Smooth muscle cell (in vitro differentiated cells): Measurements from ENCODE around the gene TM9SF4. TPM values are rescaled to one million over a fixed set of nuclear protein-coding genes. Genes with fewer than 3 reads are reported as not detected.
A peak's percentile ranks its signal among the peaks of the same experiment; 100 is the strongest.

ENCODE experiments used
- DNase-seq: peaks from one replicate; lab custom pipeline; 2025; ENCODE audit not compliant: unreplicated experiment; lab: John Stamatoyannopoulos, UW
- H2AFZ ChIP-seq: fragments of 200-600 bp; sonication (generic); 2 replicates; pipeline ENCODE4 v1.6.0; 2016; ENCODE audit warnings: antibody characterized with exemption, low read depth, mild to moderate bottlenecking
- H3F3A ChIP-seq: fragments of 200-600 bp; sonication (generic); 2 replicates; pipeline ENCODE4 v1.6.0; 2017; ENCODE audit warnings: antibody characterized with exemption, low read depth
- H3K27ac ChIP-seq: fragments of 200-600 bp; sonication (generic); 2 replicates; pipeline ENCODE4 v1.5.1; 2016; ENCODE audit warnings: low read depth, mild to moderate bottlenecking
- H3K27me3 ChIP-seq: fragments of 200-600 bp; sonication (generic); 2 replicates; pipeline ENCODE4 v1.6.1; 2016; ENCODE audit warnings: low read depth, mild to moderate bottlenecking
- H3K36me3 ChIP-seq: fragments of 200-600 bp; sonication (generic); 2 replicates; pipeline ENCODE4 v1.5.1; 2016; ENCODE audit warnings: low read depth
- H3K4me1 ChIP-seq: fragments of 200-600 bp; sonication (generic); 2 replicates; pipeline ENCODE4 v1.5.1; 2016; ENCODE audit warnings: low read depth
- H3K4me2 ChIP-seq: fragments of 200-600 bp; sonication (generic); 2 replicates; pipeline ENCODE4 v1.6.0; 2016; ENCODE audit warnings: mild to moderate bottlenecking
- H3K4me3 ChIP-seq: fragments of 200-600 bp; sonication (generic); 2 replicates; pipeline ENCODE4 v1.5.1; 2016; ENCODE audit warnings: mild to moderate bottlenecking
- H3K79me2 ChIP-seq: fragments of 200-600 bp; sonication (generic); 2 replicates; pipeline ENCODE4 v1.6.0; 2016; ENCODE audit warnings: low read depth, mild to moderate bottlenecking
- H3K9ac ChIP-seq: fragments of 200-600 bp; sonication (generic); 2 replicates; pipeline ENCODE4 v1.6.0; 2016; ENCODE audit warnings: low read depth
- H3K9me3 ChIP-seq: fragments of 200-600 bp; sonication (generic); replicated peaks from 2 replicates; pipeline ENCODE4 v1.5.1; 2016; ENCODE audit warnings: low read depth
- H4K20me1 ChIP-seq: fragments of 200-600 bp; sonication (generic); 2 replicates; pipeline ENCODE4 v1.6.0; 2016; ENCODE audit warnings: low read depth
- WGBS: methylation state at CpG from one replicate; pipeline ENCODE4 v1.1.7; 2016; ENCODE audit warnings: low lambda C conversion rate; 5-methylcytosine and 5-hydroxymethylcytosine counted together
- polyA plus RNA-seq: library from polyadenylated mRNA; unstranded; fragments of >200 nt; fragmentation: Nextera tagmentation; extraction: Ambion mirVana; gene quantifications from 2 replicates; pipeline ENCODE4 v1.2.1, GENCODE V29; 2016
- total RNA-seq: library from RNA; depleted of rRNA; stranded (reverse); fragments of >200 nt; gene quantifications from 2 replicates; pipeline ENCODE4 v1.2.3, GENCODE V29; 2014
- TF ChIP-seq, protein P1 (sequence below): fragments of 200-600 bp; sonication (generic); IDR thresholded peaks from 2 replicates; pipeline ENCODE4 v1.5.1; 2017; ENCODE audit warnings: borderline replicate concordance, mild to moderate bottlenecking, antibody characterized with exemption; ENCODE audit not compliant: insufficient read depth, poor library complexity, severe bottlenecking

TM9SF4 gene
- total and polyA plus RNA-seq, 2 experiments from 2014 or later = 59.2 to 90.2 TPM

DNA sequence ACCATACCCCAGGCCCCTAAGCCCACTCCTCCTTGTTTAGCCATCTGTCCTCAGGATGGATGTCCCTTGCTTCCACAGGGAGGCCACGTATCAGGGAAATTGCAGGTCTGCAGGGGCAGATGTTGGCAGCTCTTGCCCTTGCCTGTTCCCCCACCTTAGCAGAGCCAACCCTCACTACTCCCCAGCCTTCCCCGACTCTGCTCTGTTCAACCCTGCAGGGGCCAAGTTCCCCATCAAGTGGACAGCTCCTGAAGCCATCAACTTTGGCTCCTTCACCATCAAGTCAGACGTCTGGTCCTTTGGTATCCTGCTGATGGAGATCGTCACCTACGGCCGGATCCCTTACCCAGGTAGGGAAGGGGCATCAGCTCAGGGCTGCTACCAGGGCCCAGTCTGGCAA lies 10.7 kb upstream of the TM9SF4 start:
- no peak overlapping the region for H3K4me3 ChIP-seq
- no peak for DNase-seq
- H3F3A ChIP-seq = no peaks in the 10 kb centered on the region
- TF ChIP-seq, protein P1, sequence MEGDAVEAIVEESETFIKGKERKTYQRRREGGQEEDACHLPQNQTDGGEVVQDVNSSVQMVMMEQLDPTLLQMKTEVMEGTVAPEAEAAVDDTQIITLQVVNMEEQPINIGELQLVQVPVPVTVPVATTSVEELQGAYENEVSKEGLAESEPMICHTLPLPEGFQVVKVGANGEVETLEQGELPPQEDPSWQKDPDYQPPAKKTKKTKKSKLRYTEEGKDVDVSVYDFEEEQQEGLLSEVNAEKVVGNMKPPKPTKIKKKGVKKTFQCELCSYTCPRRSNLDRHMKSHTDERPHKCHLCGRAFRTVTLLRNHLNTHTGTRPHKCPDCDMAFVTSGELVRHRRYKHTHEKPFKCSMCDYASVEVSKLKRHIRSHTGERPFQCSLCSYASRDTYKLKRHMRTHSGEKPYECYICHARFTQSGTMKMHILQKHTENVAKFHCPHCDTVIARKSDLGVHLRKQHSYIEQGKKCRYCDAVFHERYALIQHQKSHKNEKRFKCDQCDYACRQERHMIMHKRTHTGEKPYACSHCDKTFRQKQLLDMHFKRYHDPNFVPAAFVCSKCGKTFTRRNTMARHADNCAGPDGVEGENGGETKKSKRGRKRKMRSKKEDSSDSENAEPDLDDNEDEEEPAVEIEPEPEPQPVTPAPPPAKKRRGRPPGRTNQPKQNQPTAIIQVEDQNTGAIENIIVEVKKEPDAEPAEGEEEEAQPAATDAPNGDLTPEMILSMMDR = no peak
- peaks cover 37% of the 10 kb centered on the region for H3K27me3 ChIP-seq
- H3K9ac ChIP-seq = no peak overlapping the region
- H3K36me3 ChIP-seq = no peaks in the 10 kb centered on the region
- H3K4me2 ChIP-seq = no peak overlapping the region
- no peaks in the 10 kb centered on the region for H4K20me1 ChIP-seq
- no peaks in the 10 kb centered on the region for H3K4me1 ChIP-seq
- no peaks in the 10 kb centered on the region for H3K79me2 ChIP-seq
- no peak overlapping the region for H2AFZ ChIP-seq
- no peak overlapping the region for H3K27ac ChIP-seq
- 89% methylated on average over 6 of the region's 6 CpGs for WGBS
- H3K9me3 ChIP-seq = no peaks in the 10 kb centered on the region

GRCh38 chr20:32108814-32109391 lies 611 bp upstream of the TM9SF4 start:
- Histone ChIP-seq H3F3A (no peaks in the 10 kb centered on the region), H3K79me2 (peaks cover 43% of the 10 kb centered on the region), H3K4me3 (peak overlapping the region; percentile 78), H3K36me3 (no peaks in the 10 kb centered on the region), H3K27ac (peak overlapping the region; percentile 98), H3K9ac (no peak overlapping the region), H4K20me1 (peaks cover 28% of the 10 kb centered on the region), H3K4me1 (peaks cover 7% of the 10 kb centered on the region), H3K9me3 (no peaks in the 10 kb centered on the region), H3K4me2 (peak overlapping the region; percentile 99), H2AFZ (no peak overlapping the region), H3K27me3 (peaks cover 21% of the 10 kb centered on the region)
- TF ChIP-seq, protein P1 = no peak
- 71% methylated on average over 5 of the region's 5 CpGs for WGBS
- DNase-seq = no peak

DNA sequence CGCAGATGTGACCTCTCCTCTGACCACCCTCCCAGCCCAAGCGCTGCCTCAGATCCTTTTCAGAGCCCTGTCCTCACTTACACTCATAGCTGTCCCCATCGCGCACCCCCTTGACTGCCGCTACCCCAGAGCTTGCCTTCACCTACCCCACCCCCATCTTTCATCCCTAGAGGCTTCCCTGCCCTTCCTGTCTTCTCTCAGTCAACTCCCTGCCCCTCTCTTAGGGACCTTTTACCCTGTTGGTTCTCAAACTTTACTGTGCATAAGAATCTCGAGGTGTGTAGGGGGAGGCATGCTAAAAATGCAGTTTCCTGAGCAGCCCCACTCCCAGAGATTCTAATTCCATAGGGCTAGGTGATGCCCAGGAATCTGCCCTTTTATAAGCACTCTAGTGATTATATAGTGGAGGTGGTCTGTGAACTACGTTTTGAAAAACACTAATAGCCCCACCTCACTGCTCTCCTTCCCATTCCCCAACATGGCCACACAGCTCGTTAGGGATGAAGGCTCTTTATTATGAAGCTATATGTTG lies 725 bp downstream of the TM9SF4 start:
- H3K4me1 ChIP-seq = peaks cover 13% of the 10 kb centered on the region
- peaks cover 8% of the 10 kb centered on the region for H3F3A ChIP-seq
- peak overlapping the region; percentile 99 for H3K9ac ChIP-seq
- TF ChIP-seq, protein P1 = no peak
- peaks cover 42% of the 10 kb centered on the region for H4K20me1 ChIP-seq
- 5% methylated on average over 8 of the region's 8 CpGs for WGBS
- no peaks in the 10 kb centered on the region for H3K36me3 ChIP-seq
- H3K4me3 ChIP-seq = peak overlapping the region; percentile 78
- peak overlapping the region; percentile 99 for H3K4me2 ChIP-seq
- H3K9me3 ChIP-seq = no peaks in the 10 kb centered on the region
- peaks cover 9% of the 10 kb centered on the region for H3K27me3 ChIP-seq
- no peak for DNase-seq
- peaks cover 56% of the 10 kb centered on the region for H3K79me2 ChIP-seq
- peak overlapping the region; percentile 93 for H2AFZ ChIP-seq
- peak overlapping the region; percentile 98 for H3K27ac ChIP-seq

DNA sequence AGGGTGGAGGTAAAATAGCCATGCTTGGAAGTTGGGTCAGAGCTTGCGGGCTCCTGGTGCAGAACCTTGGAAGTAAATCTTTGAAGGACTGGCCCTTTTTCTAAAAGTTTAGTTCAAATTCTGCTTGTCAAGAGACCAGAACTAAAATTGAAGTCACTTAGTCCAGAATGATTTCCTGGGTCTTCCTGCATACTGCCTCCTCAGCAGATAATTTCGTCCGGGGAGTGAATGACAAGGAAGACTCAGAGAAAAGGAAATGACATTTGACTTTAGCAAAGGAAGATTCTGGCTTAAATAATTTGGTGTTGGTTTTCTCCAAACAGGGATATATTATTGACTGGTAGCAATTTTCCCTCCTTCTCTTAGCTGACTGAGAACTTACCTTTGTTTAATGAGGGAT lies 1.2 kb downstream of the TM9SF4 start:
- DNase-seq = no peak
- Histone ChIP-seq H4K20me1 (peaks cover 46% of the 10 kb centered on the region), H3K4me3 (peak overlapping the region; percentile 78), H3K27me3 (peaks cover 5% of the 10 kb centered on the region), H3K9me3 (no peaks in the 10 kb centered on the region), H3K36me3 (no peaks in the 10 kb centered on the region), H3F3A (peaks cover 10% of the 10 kb centered on the region), H2AFZ (no peak overlapping the region), H3K79me2 (peaks cover 61% of the 10 kb centered on the region), H3K9ac (peak overlapping the region; percentile 99), H3K27ac (peak overlapping the region; percentile 98), H3K4me1 (peaks cover 13% of the 10 kb centered on the region), H3K4me2 (peak overlapping the region; percentile 99)
- WGBS = 86% methylated on average over 3 of the region's 3 CpGs
- TF ChIP-seq, protein P1 = no peak
